Activated T-helper 2 cell treated with anti-CD3 and anti-CD28 coated beads, Interferon-gamma antibody, Interleukin-2, Interleukin-4, amounts not matched to agents 10 μg/mL and 5 μg/mL and 100 μg/mL, durations not matched to agents 14 hours and 24 hours and 36 hours (primary cell): ENCODE results near the gene TLCD3B. TPM values are rescaled to one million over a fixed set of nuclear protein-coding genes. Genes with fewer than 3 reads are reported as not detected.

Source experiments
- DNase-seq: peaks from one replicate; pipeline ENCODE4 v3.0.0; 2021; ENCODE audit warnings: low spot score
- H3K27ac Mint-ChIP-seq: one replicate; pipeline ENCODE4 v1.8.0; 2021; ENCODE audit warnings: mixed read lengths
- H3K27me3 Mint-ChIP-seq: one replicate; pipeline ENCODE4 v1.8.0; 2021; ENCODE audit warnings: low read depth, mixed read lengths
- H3K36me3 Mint-ChIP-seq: one replicate; pipeline ENCODE4 v1.8.0; 2021; ENCODE audit warnings: low read depth, mixed read lengths
- H3K4me1 Mint-ChIP-seq: one replicate; pipeline ENCODE4 v1.8.0; 2021; ENCODE audit warnings: low read depth, mixed read lengths
- H3K4me3 Mint-ChIP-seq: one replicate; pipeline ENCODE4 v1.8.0; 2021; ENCODE audit warnings: low read depth, mild to moderate bottlenecking, moderate library complexity, mixed read lengths
- H3K9me3 Mint-ChIP-seq: one replicate; pipeline ENCODE4 v1.8.0; 2021; ENCODE audit warnings: mixed read lengths
- intact Hi-C: fragments of 100-400 bp; cut with micrococcal nuclease; formaldehyde crosslinking; loops from one replicate; pipeline ENCODE4 v1.15.1; 2023
- total RNA-seq: library from RNA; stranded (reverse); gene quantifications from 2 replicates; pipeline ENCODE4 v1.2.3, GENCODE V29; 2022

TLCD3B gene
- total RNA-seq, 1 donor from 2014 or later, result 2.6 TPM

DNA sequence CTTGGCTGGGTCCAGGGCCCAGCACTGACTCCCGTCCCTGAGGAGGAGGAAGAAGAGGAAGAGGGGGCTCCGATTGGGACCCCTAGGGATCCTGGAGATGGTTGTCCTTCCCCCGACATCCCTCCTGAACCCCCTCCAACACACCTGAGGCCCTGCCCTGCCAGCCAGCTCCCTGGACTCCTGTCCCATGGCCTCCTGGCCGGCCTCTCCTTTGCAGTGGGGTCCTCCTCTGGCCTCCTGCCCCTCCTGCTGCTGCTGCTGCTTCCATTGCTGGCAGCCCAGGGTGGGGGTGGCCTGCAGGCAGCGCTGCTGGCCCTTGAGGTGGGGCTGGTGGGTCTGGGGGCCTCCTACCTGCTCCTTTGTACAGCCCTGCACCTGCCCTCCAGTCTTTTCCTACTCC is 44.1 kb downstream of the TLCD3B start:
- H3K9me3 Mint-ChIP-seq, result no peaks in the 10 kb centered on the region
- H3K36me3 Mint-ChIP-seq, result peaks cover 73% of the 10 kb centered on the region
- intact Hi-C loops, result no loop called here
- H3K4me3 Mint-ChIP-seq, result no peak overlapping the region
- no peaks in the 10 kb centered on the region for H3K4me1 Mint-ChIP-seq
- H3K27me3 Mint-ChIP-seq, result no peaks in the 10 kb centered on the region
- H3K27ac Mint-ChIP-seq, result no peak overlapping the region
- no peak for DNase-seq

DNA sequence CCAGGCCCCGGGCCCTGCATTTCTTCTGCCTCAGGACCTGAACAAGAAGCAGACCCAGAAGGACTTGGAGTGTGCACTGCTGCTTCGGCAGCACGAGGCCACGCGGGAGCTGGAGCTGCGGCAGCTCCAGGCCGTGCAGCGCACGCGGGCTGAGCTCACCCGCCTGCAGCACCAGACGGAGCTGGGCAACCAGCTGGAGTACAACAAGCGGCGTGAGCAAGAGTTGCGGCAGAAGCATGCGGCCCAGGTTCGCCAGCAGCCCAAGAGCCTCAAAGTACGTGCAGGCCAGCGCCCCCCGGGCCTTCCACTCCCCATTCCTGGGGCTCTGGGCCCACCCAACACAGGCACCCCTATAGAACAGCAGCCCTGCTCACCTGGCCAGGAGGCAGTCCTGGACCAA is 44.8 kb downstream of the TLCD3B start:
- H3K36me3 Mint-ChIP-seq, result peaks cover 71% of the 10 kb centered on the region
- intact Hi-C loops, result no loop called here

GRCh38 chr16:29985271-29985811 is 45.7 kb downstream of the TLCD3B start:
- H3K36me3 Mint-ChIP-seq, result peaks cover 74% of the 10 kb centered on the region
- DNase-seq, result no peak
- no peaks in the 10 kb centered on the region for H3K9me3 Mint-ChIP-seq
- no peak overlapping the region for H3K4me3 Mint-ChIP-seq
- H3K27ac Mint-ChIP-seq, result no peak overlapping the region
- H3K27me3 Mint-ChIP-seq, result no peaks in the 10 kb centered on the region
- intact Hi-C loops, result no loop called here
- H3K4me1 Mint-ChIP-seq, result no peaks in the 10 kb centered on the region

More for the DNA sequence above, 44.8 kb downstream of the TLCD3B start:
- H3K27me3 Mint-ChIP-seq, result no peaks in the 10 kb centered on the region
- no peak overlapping the region for H3K27ac Mint-ChIP-seq
- H3K4me1 Mint-ChIP-seq, result no peaks in the 10 kb centered on the region
- no peak for DNase-seq
- no peak overlapping the region for H3K4me3 Mint-ChIP-seq
- no peaks in the 10 kb centered on the region for H3K9me3 Mint-ChIP-seq

- H3K27ac Mint-ChIP-seq, result no peak overlapping the region
- no peaks in the 10 kb centered on the region for H3K9me3 Mint-ChIP-seq
- H3K4me3 Mint-ChIP-seq, result no peak overlapping the region
- no peaks in the 10 kb centered on the region for H3K4me1 Mint-ChIP-seq
- no peak for DNase-seq
- peaks cover 76% of the 10 kb centered on the region for H3K36me3 Mint-ChIP-seq
- no peaks in the 10 kb centered on the region for H3K27me3 Mint-ChIP-seq
- intact Hi-C loops, result no loop called here
These were observed 46.3 kb downstream of the TLCD3B start for GRCh38 chr16:29984764-29985147.

DNA sequence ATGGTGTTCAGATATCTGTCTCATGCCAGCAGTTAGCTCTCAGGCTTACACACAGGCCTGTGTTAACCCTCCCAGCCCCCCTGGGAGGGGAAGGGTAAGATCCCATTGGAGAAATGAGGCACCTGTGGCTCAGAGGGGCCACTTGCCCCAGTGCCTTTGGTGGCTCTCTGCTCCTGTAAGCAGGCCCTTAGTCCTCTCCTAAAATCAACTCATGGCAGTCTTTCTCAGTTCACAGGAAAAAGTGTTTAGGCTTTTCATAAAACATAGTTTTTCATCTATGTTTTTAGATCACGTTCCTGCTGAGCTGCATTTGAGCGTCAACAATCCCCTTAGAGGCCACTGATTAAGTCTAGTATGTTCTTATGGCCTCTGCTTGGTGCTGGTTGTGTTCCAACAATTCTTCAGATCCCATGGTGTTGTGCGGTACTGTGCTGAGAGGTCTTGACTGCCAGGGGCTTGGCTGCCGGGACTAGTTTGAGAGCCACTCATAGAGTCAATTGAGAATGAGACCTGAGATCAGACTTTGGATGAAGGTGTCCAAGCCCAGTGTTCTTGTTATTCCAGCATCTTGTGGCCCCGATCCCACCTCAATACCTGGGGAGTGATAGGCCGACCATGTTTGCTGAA is 46.8 kb downstream of the TLCD3B start:
- Mint-ChIP-seq H3K4me3 (no peak overlapping the region), H3K4me1 (no peaks in the 10 kb centered on the region), H3K36me3 (peaks cover 76% of the 10 kb centered on the region), H3K9me3 (no peaks in the 10 kb centered on the region), H3K27ac (no peak overlapping the region), H3K27me3 (no peaks in the 10 kb centered on the region)
- DNase-seq, result no peak
- intact Hi-C loops, result no loop called here

- Mint-ChIP-seq H3K36me3 (peaks cover 78% of the 10 kb centered on the region), H3K4me1 (no peaks in the 10 kb centered on the region), H3K27ac (peak overlapping the region; percentile 49), H3K9me3 (no peaks in the 10 kb centered on the region), H3K27me3 (no peaks in the 10 kb centered on the region), H3K4me3 (no peak overlapping the region)
- DNase-seq, result no peak
- intact Hi-C loops, result no loop called here
These were observed 47.5 kb downstream of the TLCD3B start for GRCh38 chr16:29983420-29984136.

DNA sequence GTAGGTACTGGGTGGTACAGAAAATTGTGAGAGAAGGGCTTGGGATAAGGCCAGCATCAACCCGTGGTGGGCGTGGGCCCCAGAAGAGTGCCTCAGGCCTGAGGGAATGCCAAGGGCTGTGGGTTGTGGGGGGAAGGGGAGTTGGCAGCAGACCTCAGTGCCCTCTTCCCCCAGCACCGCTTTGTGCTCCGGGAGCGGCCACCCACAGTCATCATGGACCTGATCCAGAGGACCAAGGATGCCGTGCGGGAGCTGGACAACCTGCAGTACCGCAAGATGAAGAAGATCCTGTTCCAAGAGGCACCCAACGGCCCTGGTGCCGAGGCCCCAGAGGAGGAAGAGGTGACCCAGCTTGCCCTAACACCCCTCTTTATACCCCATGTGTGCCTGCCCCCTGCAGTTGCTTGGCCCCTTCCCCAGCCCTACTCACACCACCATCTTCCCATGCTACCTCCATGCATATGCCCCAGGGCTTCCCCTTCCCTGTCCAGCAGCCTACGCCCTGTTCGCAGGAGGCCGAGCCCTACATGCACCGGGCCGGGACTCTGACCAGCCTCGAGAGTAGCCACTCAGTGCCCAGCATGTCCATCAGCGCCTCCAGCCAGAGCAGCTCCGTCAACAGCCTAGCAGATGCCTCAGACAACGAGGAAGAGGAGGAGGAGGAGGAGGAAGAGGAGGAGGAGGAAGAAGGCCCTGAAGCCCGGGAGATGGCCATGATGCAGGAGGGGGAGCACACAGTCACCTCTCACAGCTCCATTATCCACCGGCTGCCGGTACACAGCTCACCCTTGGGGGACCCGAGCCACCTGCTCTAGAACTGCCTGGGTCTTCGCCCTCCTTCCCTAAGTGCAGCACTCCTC is 48.3 kb downstream of the TLCD3B start:
- H3K4me3 Mint-ChIP-seq, result no peak overlapping the region
- peaks cover 2% of the 10 kb centered on the region for H3K4me1 Mint-ChIP-seq
- no peak for DNase-seq
- no peaks in the 10 kb centered on the region for H3K9me3 Mint-ChIP-seq
- H3K27me3 Mint-ChIP-seq, result no peaks in the 10 kb centered on the region
- no peak overlapping the region for H3K27ac Mint-ChIP-seq
- intact Hi-C loops, result no loop called here
- H3K36me3 Mint-ChIP-seq, result peaks cover 78% of the 10 kb centered on the region

GRCh38 chr16:29978564-29979270 is 52.4 kb downstream of the TLCD3B start:
- H3K4me1 Mint-ChIP-seq, result peaks cover 27% of the 10 kb centered on the region
- no peaks in the 10 kb centered on the region for H3K9me3 Mint-ChIP-seq
- H3K27me3 Mint-ChIP-seq, result no peaks in the 10 kb centered on the region
- intact Hi-C loops, result no loop called here
- peaks cover 58% of the 10 kb centered on the region for H3K36me3 Mint-ChIP-seq
- DNase-seq, result no peak
- H3K27ac Mint-ChIP-seq, result no peak overlapping the region
- H3K4me3 Mint-ChIP-seq, result no peak overlapping the region

DNA sequence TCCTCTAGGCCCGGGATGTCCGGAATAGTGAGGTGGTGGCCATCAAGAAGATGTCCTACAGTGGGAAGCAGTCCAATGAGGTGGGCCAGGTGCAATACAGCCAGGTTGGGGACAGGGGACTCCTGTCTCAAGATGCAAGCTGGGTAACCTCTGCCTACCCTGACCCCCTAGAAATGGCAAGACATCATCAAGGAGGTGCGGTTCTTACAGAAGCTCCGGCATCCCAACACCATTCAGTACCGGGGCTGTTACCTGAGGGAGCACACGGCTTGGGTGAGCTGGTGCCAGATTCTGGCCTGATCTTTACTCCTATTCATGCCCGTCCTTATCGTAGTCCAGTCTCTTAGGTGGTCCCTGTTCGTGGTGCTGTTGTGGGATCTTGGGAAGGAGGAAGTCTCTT is 53.0 kb downstream of the TLCD3B start:
- intact Hi-C loops, result no loop called here
- no peak overlapping the region for H3K4me3 Mint-ChIP-seq

GRCh38 chr16:29977063-29977825 is 53.8 kb downstream of the TLCD3B start:
- intact Hi-C loops, result no loop called here
- Mint-ChIP-seq H3K27ac (peak overlapping the region; percentile 34), H3K36me3 (peaks cover 55% of the 10 kb centered on the region), H3K9me3 (peaks cover 5% of the 10 kb centered on the region), H3K27me3 (no peaks in the 10 kb centered on the region), H3K4me1 (peaks cover 32% of the 10 kb centered on the region), H3K4me3 (no peak overlapping the region)
- DNase-seq, result no peak

More for the DNA sequence above, 53.0 kb downstream of the TLCD3B start:
- H3K4me1 Mint-ChIP-seq, result peaks cover 31% of the 10 kb centered on the region
- no peak overlapping the region for H3K27ac Mint-ChIP-seq
- H3K9me3 Mint-ChIP-seq, result peaks cover 3% of the 10 kb centered on the region
- no peaks in the 10 kb centered on the region for H3K27me3 Mint-ChIP-seq
- no peak for DNase-seq
- H3K36me3 Mint-ChIP-seq, result peaks cover 55% of the 10 kb centered on the region

GRCh38 chr16:29975811-29976511 is 55.1 kb downstream of the TLCD3B start:
- no peak for DNase-seq
- peaks cover 53% of the 10 kb centered on the region for H3K36me3 Mint-ChIP-seq
- intact Hi-C loops, result no loop called here
- peak overlapping the region; percentile 93 for H3K4me3 Mint-ChIP-seq
- H3K27me3 Mint-ChIP-seq, result no peaks in the 10 kb centered on the region
- H3K9me3 Mint-ChIP-seq, result peaks cover 5% of the 10 kb centered on the region
- peaks cover 32% of the 10 kb centered on the region for H3K4me1 Mint-ChIP-seq
- H3K27ac Mint-ChIP-seq, result peak overlapping the region; percentile 62
